T-helper 17 cell (primary cell): Measurements from ENCODE around the gene ASIC2. TPM values are rescaled to one million over a fixed set of nuclear protein-coding genes. Genes with fewer than 3 reads are reported as not detected.

Experiments
- ATAC-seq: fragments of 150-1000 bp; cut with Tn5 transposase; 2 replicates; pipeline ENCODE4 v1.10.0; 2021; ENCODE audit warnings: mild to moderate bottlenecking, moderate library complexity
- DNase-seq, 3 donors: peaks; one replicate each; pipeline versions ENCODE4 v3.0.0 to v3.0.0-alpha.2; 2020 to 2021
- H3K9me3 ChIP-seq: one replicate; pipeline ENCODE4 v1.7.0; 2013; ENCODE audit warnings: low read length, mild to moderate bottlenecking; ENCODE audit not compliant: control insufficient read depth, poor library complexity, severe bottlenecking
- H3K27ac Mint-ChIP-seq: one replicate; pipeline ENCODE4 v1.8.0; 2022; ENCODE audit warnings: mild to moderate bottlenecking, moderate library complexity, mixed read lengths
- H3K27me3 Mint-ChIP-seq: one replicate; pipeline ENCODE4 v1.8.0; 2022; ENCODE audit warnings: mixed read lengths
- H3K36me3 Mint-ChIP-seq: one replicate; pipeline ENCODE4 v1.8.0; 2022; ENCODE audit warnings: low read depth, mixed read lengths
- H3K4me1 Mint-ChIP-seq: one replicate; pipeline ENCODE4 v1.8.0; 2022; ENCODE audit warnings: mild to moderate bottlenecking, mixed read lengths
- H3K4me3 Mint-ChIP-seq: one replicate; pipeline ENCODE4 v1.8.0; 2022; ENCODE audit warnings: mild to moderate bottlenecking, moderate library complexity, mixed read lengths
- total RNA-seq, 4 donors: library from RNA in 2 of 4; stranded (reverse) in 2 of 4; gene quantifications; one replicate each; pipeline ENCODE4 v1.2.3 and lab custom pipeline; 2022 to 2026

ASIC2 gene
- total RNA-seq, 2 donors from 2014 or later: not detected

DNA sequence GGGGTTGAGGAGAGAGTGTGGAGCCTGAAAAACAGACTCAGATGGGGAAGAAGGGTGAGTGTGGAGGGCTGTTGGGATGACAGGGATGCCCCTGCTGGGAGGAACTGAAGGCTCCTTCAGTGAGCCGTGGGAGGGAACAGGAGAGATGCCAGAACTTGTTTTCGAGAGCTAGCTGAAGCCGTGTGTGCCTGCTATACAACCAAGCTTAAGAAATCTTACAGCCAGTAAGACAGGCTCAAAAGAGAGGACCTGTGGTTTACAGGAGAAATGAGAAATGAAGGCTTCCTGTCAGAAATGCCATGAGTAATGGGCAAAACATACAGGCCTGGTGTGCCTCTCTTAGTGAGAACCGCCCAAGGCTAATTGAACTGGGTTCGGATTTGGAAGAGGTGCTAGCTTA lies 201.8 kb downstream of the ASIC2 start:
- Mint-ChIP-seq H3K27me3 (peaks cover 87% of the 10 kb centered on the region), H3K4me1 (no peaks in the 10 kb centered on the region), H3K27ac (no peak overlapping the region), H3K36me3 (peaks cover 3% of the 10 kb centered on the region), H3K4me3 (no peak overlapping the region)
- DNase-seq (no peak), ATAC-seq (no peak)
- H3K9me3 ChIP-seq: no peaks in the 10 kb centered on the region

DNA sequence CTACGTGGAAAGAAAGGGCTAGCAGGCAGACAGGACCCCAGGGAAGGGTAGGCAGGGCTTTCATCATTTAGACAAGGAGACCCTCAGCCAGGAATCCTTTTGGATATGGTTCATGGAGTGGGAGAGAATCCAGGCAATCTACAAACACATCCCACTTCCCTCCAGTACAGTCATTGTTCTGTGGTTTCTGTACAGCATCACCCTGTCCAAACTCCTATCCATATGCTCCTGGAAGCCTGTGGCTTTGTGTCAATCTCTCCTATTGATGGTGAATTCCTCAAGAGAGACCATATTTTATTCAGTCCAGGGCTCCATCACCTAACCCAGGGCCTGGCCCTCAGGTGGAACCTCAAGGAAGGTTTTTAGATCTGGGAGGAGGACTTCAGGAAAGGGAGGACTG lies 202.3 kb downstream of the ASIC2 start:
- peaks cover 87% of the 10 kb centered on the region for H3K27me3 Mint-ChIP-seq
- DNase-seq (no peak), ATAC-seq (no peak)
- H3K36me3 Mint-ChIP-seq: peaks cover 3% of the 10 kb centered on the region
- no peak overlapping the region for H3K27ac Mint-ChIP-seq
- H3K4me3 Mint-ChIP-seq: no peak overlapping the region
- H3K4me1 Mint-ChIP-seq: no peaks in the 10 kb centered on the region
- no peaks in the 10 kb centered on the region for H3K9me3 ChIP-seq

DNA sequence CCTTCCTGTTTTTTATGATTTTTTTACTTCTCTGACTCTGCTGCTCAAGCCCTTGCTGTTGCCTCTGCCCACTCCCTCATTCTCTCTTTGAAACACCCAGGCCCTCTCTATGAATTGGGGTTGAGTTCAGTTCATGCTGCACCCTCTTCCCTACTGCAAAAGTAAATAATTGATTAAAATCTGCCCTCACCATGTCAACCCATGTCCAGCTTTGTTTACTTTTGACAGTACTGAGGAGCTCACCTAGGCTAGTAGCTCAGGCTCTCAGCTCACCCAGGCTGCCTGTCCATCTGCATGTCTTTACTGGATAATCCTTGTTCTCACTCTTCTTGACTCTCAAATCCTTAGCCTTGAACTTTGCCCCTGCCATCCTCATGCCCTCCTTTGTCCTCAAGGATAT lies 206.2 kb downstream of the ASIC2 start:
- no peak for ATAC-seq
- no peak overlapping the region for H3K27ac Mint-ChIP-seq
- H3K4me3 Mint-ChIP-seq: no peak overlapping the region
- no peaks in the 10 kb centered on the region for H3K4me1 Mint-ChIP-seq
- peaks cover 3% of the 10 kb centered on the region for H3K36me3 Mint-ChIP-seq
- peaks cover 72% of the 10 kb centered on the region for H3K27me3 Mint-ChIP-seq
- no peaks in the 10 kb centered on the region for H3K9me3 ChIP-seq
- DNase-seq: no peak

DNA sequence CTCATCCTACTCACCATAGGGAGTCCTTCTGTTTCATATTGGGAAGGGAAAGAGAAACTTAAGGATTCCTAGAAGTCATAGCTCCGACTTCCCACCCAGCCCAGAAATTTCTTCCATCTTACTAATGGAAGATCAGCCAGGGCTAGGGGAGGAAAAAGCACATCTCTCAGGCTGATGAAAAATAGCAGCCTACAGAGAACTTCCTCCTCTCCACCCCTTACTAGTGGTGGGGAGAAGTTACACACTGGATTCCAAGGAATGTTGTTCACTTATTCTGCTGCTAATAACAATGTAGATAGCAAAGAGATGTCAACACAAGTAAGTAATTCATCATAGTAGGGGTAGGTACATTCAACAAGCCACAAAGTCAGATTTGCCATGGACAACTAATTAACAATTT lies 207.1 kb downstream of the ASIC2 start:
- H3K9me3 ChIP-seq: no peaks in the 10 kb centered on the region
- Mint-ChIP-seq H3K27me3 (peaks cover 73% of the 10 kb centered on the region), H3K36me3 (peaks cover 3% of the 10 kb centered on the region), H3K27ac (no peak overlapping the region), H3K4me1 (no peaks in the 10 kb centered on the region), H3K4me3 (no peak overlapping the region)
- ATAC-seq (no peak), DNase-seq (no peak)

DNA sequence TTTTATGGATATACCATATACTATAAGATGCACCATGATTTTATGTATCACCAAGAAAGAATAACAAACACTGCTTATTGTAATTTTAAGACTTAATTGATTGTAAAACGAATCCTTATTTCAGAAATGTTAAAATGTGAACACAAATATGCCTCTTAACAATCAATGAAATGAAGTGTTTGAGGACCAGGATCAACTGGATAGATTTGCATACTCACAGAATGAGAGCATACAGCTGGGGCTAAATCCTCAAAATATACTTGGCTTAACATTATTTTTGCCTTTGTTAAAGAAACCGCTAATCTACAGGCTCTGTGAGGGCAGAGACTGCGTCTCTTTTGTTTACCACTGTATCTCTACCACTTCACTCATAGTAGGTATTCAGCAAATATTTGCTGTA lies 207.8 kb downstream of the ASIC2 start:
- no peak overlapping the region for H3K27ac Mint-ChIP-seq
- H3K4me3 Mint-ChIP-seq: no peak overlapping the region
- H3K4me1 Mint-ChIP-seq: no peaks in the 10 kb centered on the region
- no peaks in the 10 kb centered on the region for H3K9me3 ChIP-seq
- ATAC-seq (no peak), DNase-seq (no peak)
- peaks cover 2% of the 10 kb centered on the region for H3K36me3 Mint-ChIP-seq
- H3K27me3 Mint-ChIP-seq: peaks cover 71% of the 10 kb centered on the region

DNA sequence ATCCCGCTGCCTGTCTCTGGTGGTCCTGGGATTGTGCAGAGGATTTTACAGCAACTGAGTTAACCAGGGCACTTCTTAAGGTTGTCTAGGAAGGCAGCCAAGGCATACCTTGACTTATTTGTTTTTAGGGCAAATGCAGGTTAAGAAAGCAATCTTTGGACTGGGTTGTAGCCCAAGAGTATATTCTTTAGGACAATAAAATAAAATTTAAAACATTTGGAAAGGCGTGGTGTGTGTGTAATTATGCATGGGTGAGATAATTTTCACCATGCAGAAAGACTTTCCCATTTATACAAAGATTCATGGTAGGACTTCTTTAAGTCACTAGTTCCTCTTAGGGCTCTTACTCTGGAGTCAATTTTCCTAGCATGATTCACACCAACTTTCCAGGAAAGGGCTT lies 208.3 kb downstream of the ASIC2 start:
- H3K9me3 ChIP-seq: no peaks in the 10 kb centered on the region
- ATAC-seq (no peak), DNase-seq (no peak)
- H3K27ac Mint-ChIP-seq: no peak overlapping the region
- no peaks in the 10 kb centered on the region for H3K36me3 Mint-ChIP-seq
- H3K4me1 Mint-ChIP-seq: no peaks in the 10 kb centered on the region
- peaks cover 71% of the 10 kb centered on the region for H3K27me3 Mint-ChIP-seq
- H3K4me3 Mint-ChIP-seq: no peak overlapping the region

DNA sequence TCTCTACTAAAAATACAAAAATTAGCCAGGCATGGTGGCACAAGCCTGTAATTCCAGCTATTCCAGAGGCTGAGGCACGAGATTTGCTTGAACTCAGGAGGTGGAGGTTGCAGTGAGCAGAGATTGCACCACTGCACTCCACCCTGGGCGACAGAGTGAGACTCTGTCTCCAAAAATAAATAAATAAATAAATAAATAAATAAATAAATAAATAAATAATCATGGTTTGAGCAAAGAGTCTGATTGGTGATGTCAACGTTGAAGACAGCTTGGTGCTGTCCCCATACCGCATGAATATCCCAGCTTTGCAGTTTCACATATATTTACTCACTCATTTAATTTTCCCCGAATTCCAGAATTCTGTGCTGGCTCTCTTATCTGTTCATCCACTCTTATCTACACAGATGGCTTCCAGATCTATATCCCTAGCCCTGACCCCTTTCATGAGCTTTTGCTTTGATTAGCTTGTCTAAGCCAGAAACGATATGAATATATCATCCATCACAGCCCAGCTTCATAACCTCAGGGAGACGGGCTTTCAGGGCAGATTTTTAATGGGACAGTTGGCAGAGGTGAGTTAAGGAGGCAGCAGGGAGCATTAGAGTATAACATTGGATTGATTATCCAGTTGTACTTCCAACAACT lies 210.4 kb downstream of the ASIC2 start:
- DNase-seq (no peak), ATAC-seq (no peak)
- no peaks in the 10 kb centered on the region for H3K9me3 ChIP-seq
- no peak overlapping the region for H3K4me3 Mint-ChIP-seq
- peaks cover 70% of the 10 kb centered on the region for H3K27me3 Mint-ChIP-seq
- no peaks in the 10 kb centered on the region for H3K4me1 Mint-ChIP-seq
- H3K27ac Mint-ChIP-seq: no peak overlapping the region
- peaks cover 2% of the 10 kb centered on the region for H3K36me3 Mint-ChIP-seq

DNA sequence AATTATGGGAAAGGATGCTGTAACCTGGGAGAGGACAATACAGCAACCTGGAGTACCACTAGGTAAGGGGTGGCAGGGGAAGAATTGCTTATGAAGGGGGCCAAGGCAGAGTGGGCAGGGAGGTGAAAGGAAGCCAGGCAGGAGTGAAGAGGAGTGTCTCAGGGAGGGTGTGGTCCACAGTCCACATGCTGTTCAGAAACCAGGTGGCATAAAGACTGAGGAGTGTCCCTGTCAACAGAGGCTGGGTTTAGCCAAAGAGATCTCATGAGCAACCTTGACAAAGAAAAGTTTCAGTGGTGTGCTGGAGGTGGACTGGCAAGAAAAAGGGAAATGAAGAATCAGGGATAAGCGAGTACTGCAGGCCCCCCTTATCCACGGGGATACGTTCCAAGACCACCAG lies 213.0 kb downstream of the ASIC2 start:
- Mint-ChIP-seq H3K4me3 (no peak overlapping the region), H3K36me3 (peaks cover 2% of the 10 kb centered on the region), H3K27ac (no peak overlapping the region), H3K27me3 (peaks cover 70% of the 10 kb centered on the region), H3K4me1 (no peaks in the 10 kb centered on the region)
- no peak for DNase-seq
- H3K9me3 ChIP-seq: no peaks in the 10 kb centered on the region
- no peak for ATAC-seq

DNA sequence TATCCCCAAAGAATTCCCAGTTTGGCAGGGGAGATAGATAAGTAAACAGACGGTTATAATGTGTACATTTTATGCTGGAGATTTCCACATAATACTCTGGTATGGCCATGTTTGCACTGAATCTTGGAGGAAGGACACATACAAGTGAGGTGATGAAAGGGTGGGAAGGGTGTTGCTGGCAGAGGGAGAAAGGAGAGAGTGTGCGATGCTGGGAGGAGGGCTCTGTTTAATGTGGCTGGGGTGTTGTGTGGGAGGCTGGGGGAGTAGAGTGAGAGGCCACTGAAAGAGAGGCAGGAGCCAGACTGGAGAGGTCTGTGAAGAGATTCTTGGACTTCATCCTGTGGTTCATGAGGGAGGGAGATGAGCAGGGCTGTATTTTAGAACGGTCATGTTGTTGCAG lies 213.9 kb downstream of the ASIC2 start:
- ATAC-seq (no peak), DNase-seq (no peak)
- H3K9me3 ChIP-seq: no peaks in the 10 kb centered on the region
- Mint-ChIP-seq H3K27me3 (peaks cover 77% of the 10 kb centered on the region), H3K27ac (no peak overlapping the region), H3K4me1 (peaks cover 2% of the 10 kb centered on the region), H3K4me3 (no peak overlapping the region), H3K36me3 (peaks cover 2% of the 10 kb centered on the region)

DNA sequence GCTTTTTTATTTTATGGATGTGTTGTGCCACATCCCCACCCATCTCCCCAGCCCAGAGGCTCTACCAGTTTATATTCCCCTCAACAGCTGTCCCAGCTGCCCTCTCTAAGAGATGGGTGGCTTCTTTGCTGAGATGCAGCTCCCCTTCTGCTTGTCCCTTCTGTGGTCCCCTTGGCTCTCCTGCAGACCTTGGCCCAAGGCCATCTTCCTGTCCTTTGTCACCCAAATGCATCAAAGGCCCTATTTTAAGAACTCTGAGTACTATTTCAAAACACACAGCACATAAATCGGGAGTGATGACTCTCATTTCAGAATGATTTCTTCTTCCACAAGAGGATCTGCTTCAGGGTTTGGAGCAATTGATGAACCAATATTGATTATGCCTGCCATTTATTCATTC lies 216.1 kb downstream of the ASIC2 start:
- no peak overlapping the region for H3K4me3 Mint-ChIP-seq
- H3K9me3 ChIP-seq: no peaks in the 10 kb centered on the region
- H3K27me3 Mint-ChIP-seq: peaks cover 76% of the 10 kb centered on the region
- DNase-seq: no peak
- no peak overlapping the region for H3K27ac Mint-ChIP-seq
- ATAC-seq: no peak
- H3K36me3 Mint-ChIP-seq: peaks cover 2% of the 10 kb centered on the region
- peaks cover 2% of the 10 kb centered on the region for H3K4me1 Mint-ChIP-seq

DNA sequence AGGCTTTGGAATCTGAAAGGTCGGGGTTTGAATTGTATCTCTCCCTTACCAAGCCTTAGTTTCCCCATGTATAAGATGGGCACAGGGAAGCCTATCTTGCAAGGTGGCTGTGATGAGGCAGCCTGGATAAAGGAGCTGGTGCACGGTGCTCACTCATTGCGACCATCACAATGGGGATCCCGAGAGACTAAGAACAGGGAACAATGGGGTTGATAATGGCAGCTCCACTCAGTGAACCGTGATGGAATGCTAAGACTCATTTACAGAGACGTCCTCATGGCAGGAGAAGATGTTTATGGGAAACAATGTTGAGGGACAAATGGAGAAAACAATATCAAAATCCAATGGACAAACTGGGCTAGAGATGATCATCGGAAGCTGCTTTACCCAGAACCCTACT lies 219.7 kb downstream of the ASIC2 start:
- Mint-ChIP-seq H3K27ac (no peak overlapping the region), H3K4me3 (no peak overlapping the region), H3K27me3 (peaks cover 55% of the 10 kb centered on the region), H3K4me1 (peaks cover 2% of the 10 kb centered on the region), H3K36me3 (no peaks in the 10 kb centered on the region)
- H3K9me3 ChIP-seq: no peaks in the 10 kb centered on the region
- DNase-seq (no peak), ATAC-seq (no peak)

DNA sequence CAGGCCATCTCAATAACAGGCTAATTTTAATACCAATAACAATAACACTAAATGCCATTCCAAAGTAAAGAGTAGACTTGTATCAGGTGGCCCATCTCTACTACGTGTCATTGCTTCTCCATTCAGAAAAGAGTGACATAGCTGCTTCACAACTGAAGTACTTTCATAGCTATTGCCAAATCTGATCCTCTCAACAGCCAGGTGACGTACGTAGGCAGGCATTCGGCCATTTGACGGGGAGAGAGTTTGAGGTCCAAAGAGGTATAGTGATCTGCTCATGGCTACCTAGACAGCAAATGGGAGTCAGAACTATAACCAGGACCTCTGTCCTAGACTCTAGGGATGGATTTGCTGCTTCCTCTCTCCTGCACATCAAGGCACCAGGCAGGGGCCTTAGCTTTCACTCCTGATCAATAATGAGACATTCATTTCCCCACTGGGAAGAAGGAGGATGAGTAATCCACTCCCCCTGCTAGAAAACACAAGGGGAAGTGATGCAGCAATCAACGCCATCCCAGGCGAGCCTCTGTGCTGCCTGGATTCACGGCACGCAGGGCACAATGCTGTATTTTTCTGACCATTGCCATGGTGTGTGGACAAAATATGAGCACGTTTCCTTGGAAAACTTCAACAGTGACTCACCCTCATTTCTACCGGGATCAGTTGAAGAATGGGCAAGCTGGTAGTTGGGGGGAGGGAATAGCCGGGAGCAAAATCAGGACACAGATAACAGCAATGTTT lies 220.5 kb downstream of the ASIC2 start:
- no peaks in the 10 kb centered on the region for H3K36me3 Mint-ChIP-seq
- H3K27me3 Mint-ChIP-seq: peaks cover 51% of the 10 kb centered on the region
- peaks cover 2% of the 10 kb centered on the region for H3K4me1 Mint-ChIP-seq
- H3K9me3 ChIP-seq: no peaks in the 10 kb centered on the region
- ATAC-seq (no peak), DNase-seq (no peak)
- H3K27ac Mint-ChIP-seq: no peak overlapping the region
- no peak overlapping the region for H3K4me3 Mint-ChIP-seq

DNA sequence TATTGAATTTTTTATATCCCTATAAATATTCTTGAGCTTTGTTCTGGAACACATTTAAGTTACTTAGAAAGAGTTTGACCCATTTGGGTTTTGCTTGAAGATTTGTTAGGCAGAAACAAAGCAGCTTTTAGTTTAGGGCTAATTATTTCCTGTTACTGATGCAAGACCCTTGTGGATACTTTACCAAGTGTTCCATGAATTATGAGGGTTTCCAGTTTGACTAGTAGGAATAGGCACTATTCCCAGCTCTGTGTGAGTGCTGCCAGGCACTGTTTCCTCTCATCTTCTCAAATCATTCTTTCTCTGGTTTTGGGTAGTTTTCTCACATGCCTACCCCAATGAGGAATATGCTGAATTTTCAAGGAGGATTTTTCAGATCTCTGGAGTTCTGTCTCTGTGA lies 221.4 kb downstream of the ASIC2 start:
- Mint-ChIP-seq H3K36me3 (no peaks in the 10 kb centered on the region), H3K27me3 (peaks cover 45% of the 10 kb centered on the region), H3K4me1 (peaks cover 2% of the 10 kb centered on the region), H3K27ac (no peak overlapping the region), H3K4me3 (no peak overlapping the region)
- no peaks in the 10 kb centered on the region for H3K9me3 ChIP-seq
- DNase-seq (no peak), ATAC-seq (no peak)

DNA sequence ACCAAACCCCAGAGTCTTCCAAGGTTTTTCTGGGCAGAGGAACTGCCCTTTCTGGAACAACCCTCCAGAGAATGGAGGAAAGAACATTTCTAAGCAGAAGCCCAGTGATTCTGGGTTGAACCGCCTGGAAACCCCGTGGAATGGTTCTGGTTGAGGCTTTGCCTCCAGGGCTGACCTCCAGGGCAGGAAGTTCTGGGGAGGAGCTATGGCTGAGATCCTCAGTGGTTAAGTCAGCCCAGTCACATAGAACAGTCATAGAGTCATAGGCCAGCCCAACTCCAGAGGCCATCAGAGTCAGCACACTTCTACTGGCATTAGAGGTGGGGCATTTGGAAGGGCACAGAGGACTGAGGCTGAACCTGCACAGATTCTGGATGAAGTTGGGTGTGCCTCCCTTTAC lies 235.5 kb downstream of the ASIC2 start:
- Mint-ChIP-seq H3K36me3 (no peaks in the 10 kb centered on the region), H3K4me3 (no peak overlapping the region), H3K27ac (no peak overlapping the region), H3K4me1 (peaks cover 2% of the 10 kb centered on the region), H3K27me3 (peaks cover 45% of the 10 kb centered on the region)
- DNase-seq (no peak), ATAC-seq (no peak)
- H3K9me3 ChIP-seq: no peaks in the 10 kb centered on the region
